Measurements from ENCODE around the gene BMPR1A.

GRCh38 chr10:86938260-86938659, 181.8 kb downstream of the BMPR1A start:
- no peak for TF ChIP-seq CTCF (IDR thresholded peaks at IDR 0.05)
- no peak for TF ChIP-seq POLR2A (IDR thresholded peaks at IDR 0.05)
